GM23248 (cell line): ENCODE data around the gene MAGI1. TPM values are rescaled to one million over a fixed set of nuclear protein-coding genes. Genes with fewer than 3 reads are reported as not detected.
A peak's percentile ranks its signal among the peaks of the same experiment; 100 is the strongest.

ENCODE experiments used
- DNase-seq: peaks from one replicate; pipeline ENCODE4 v3.0.0-alpha.2; 2015
- H2AFZ ChIP-seq: fragments of 200-600 bp; sonication (generic); 2 replicates; pipeline ENCODE4 v1.6.1; 2016; ENCODE audit warnings: antibody characterized with exemption
- H3F3A ChIP-seq: fragments of 200-600 bp; sonication (generic); 2 replicates; pipeline ENCODE4 v1.6.1; 2016; ENCODE audit warnings: mild to moderate bottlenecking, antibody characterized with exemption, mixed run types; ENCODE audit not compliant: insufficient read depth
- H3K27ac ChIP-seq: fragments of 200-600 bp; sonication (generic); 2 replicates; pipeline ENCODE4 v1.5.1; 2016; ENCODE audit warnings: mild to moderate bottlenecking
- H3K27me3 ChIP-seq: fragments of 200-600 bp; sonication (generic); replicated peaks from 2 replicates; pipeline ENCODE4 v1.6.1; 2016; ENCODE audit warnings: mild to moderate bottlenecking; ENCODE audit not compliant: insufficient read depth
- H3K36me3 ChIP-seq: fragments of 200-600 bp; sonication (generic); 2 replicates; pipeline ENCODE4 v1.6.1; 2016; ENCODE audit warnings: low read depth, mild to moderate bottlenecking
- H3K4me1 ChIP-seq: fragments of 200-600 bp; sonication (generic); 2 replicates; pipeline ENCODE4 v1.6.1; 2016; ENCODE audit warnings: mild to moderate bottlenecking; ENCODE audit not compliant: insufficient read depth
- H3K4me2 ChIP-seq: fragments of 200-600 bp; sonication (generic); one replicate; pipeline ENCODE4 v1.6.1; 2016; ENCODE audit warnings: mild to moderate bottlenecking; ENCODE audit not compliant: unreplicated experiment
- H3K4me3 ChIP-seq: fragments of 200-600 bp; sonication (generic); 2 replicates; pipeline ENCODE4 v1.5.1; 2016; ENCODE audit warnings: mild to moderate bottlenecking
- H3K79me2 ChIP-seq: fragments of 200-600 bp; sonication (generic); 2 replicates; pipeline ENCODE4 v1.6.1; 2016; ENCODE audit warnings: mild to moderate bottlenecking; ENCODE audit not compliant: insufficient read depth
- H3K9ac ChIP-seq: fragments of 200-600 bp; sonication (generic); 2 replicates; pipeline ENCODE4 v1.6.1; 2016; ENCODE audit warnings: mild to moderate bottlenecking
- H3K9me2 ChIP-seq: fragments of 200-600 bp; sonication (generic); 2 replicates; pipeline ENCODE4 v1.6.1; 2016; ENCODE audit warnings: mixed run types, mild to moderate bottlenecking, moderate library complexity; ENCODE audit not compliant: insufficient read depth
- H3K9me3 ChIP-seq: fragments of 200-600 bp; sonication (generic); one replicate; pipeline ENCODE4 v1.6.1; 2017; ENCODE audit warnings: low read depth
- H4K20me1 ChIP-seq: fragments of 200-600 bp; sonication (generic); 2 replicates; pipeline ENCODE4 v1.6.0; 2016; ENCODE audit not compliant: insufficient read depth
- EZH2 ChIP-seq: fragments of 200-600 bp; sonication (generic); IDR thresholded peaks from 2 replicates; pipeline ENCODE4 v1.6.1; 2018; ENCODE audit warnings: antibody characterized with exemption, mild to moderate bottlenecking; ENCODE audit not compliant: insufficient read depth, poor library complexity, severe bottlenecking
- EZH2phosphoT487 ChIP-seq: fragments of 200-600 bp; sonication (generic); IDR thresholded peaks from 2 replicates; pipeline ENCODE4 v1.6.1; 2018; ENCODE audit warnings: antibody characterized with exemption, moderate library complexity, mild to moderate bottlenecking, low read depth; ENCODE audit not compliant: insufficient read depth
- WGBS, 2 experiments: methylation state at CpG; one replicate each; pipeline ENCODE4 v1.1.6; 2015 to 2017; ENCODE audit warnings: low lambda C conversion rate in 2 of 2, low coverage in 1 of 2; ENCODE audit errors: missing lambda C conversion rate in 2 of 2; 5-methylcytosine and 5-hydroxymethylcytosine counted together
- in situ Hi-C: fragments of 300-500 bp; cut with MboI; formaldehyde crosslinking; loops from 2 replicates; pipeline ENCODE4 v1.15.0; 2020
- polyA plus RNA-seq: library from polyadenylated mRNA; unstranded; fragments of >200 nt; fragmentation: Nextera tagmentation; extraction: Ambion mirVana; gene quantifications from 2 replicates; pipeline ENCODE4 v1.2.1, GENCODE V29; 2016
- total RNA-seq: library from RNA; depleted of rRNA; stranded (reverse); fragments of >200 nt; shearing (Covaris generic); gene quantifications from 2 replicates; pipeline ENCODE4 v1.2.3, GENCODE V29; 2014

The MAGI1 gene
- total and polyA plus RNA-seq, 2 experiments from 2014 or later = 7.3 to 13.8 TPM

- H3K9me2 ChIP-seq = no peaks in the 10 kb centered on the region
- peak; percentile 78 for DNase-seq
- no peaks in the 10 kb centered on the region for H3F3A ChIP-seq
- H3K9me3 ChIP-seq = no peaks in the 10 kb centered on the region
- peaks cover 27% of the 10 kb centered on the region for H3K4me1 ChIP-seq
- in situ Hi-C loops = no loop called here
- no peaks in the 10 kb centered on the region for H3K36me3 ChIP-seq
- TF ChIP-seq EZH2 = no peak
- no peak overlapping the region for H3K4me3 ChIP-seq
- WGBS, 2 experiments = 59 to 67% methylated on average over 4 of the region's 4 CpGs
- H3K79me2 ChIP-seq = peaks cover 80% of the 10 kb centered on the region
- no peak overlapping the region for H3K27ac ChIP-seq
- no peaks in the 10 kb centered on the region for H4K20me1 ChIP-seq
- no peaks in the 10 kb centered on the region for H3K27me3 ChIP-seq
- no peak overlapping the region for H3K4me2 ChIP-seq
- no peak overlapping the region for H3K9ac ChIP-seq
- H2AFZ ChIP-seq = no peak overlapping the region
Measured at GRCh38 chr3:65855370-65856100, 183.2 kb downstream of the MAGI1 start.

- no peak overlapping the region for H3K4me2 ChIP-seq
- in situ Hi-C loops = no loop called here
- H2AFZ ChIP-seq = no peak overlapping the region
- H4K20me1 ChIP-seq = no peaks in the 10 kb centered on the region
- no peak overlapping the region for H3K9ac ChIP-seq
- H3K4me3 ChIP-seq = no peak overlapping the region
- no peaks in the 10 kb centered on the region for H3K9me2 ChIP-seq
- H3K36me3 ChIP-seq = no peaks in the 10 kb centered on the region
- H3F3A ChIP-seq = no peaks in the 10 kb centered on the region
- H3K27ac ChIP-seq = no peak overlapping the region
- 50 to 57% methylated on average over 8 of the region's 8 CpGs for WGBS, 2 experiments
- H3K4me1 ChIP-seq = peaks cover 27% of the 10 kb centered on the region
- peak; percentile 57 for DNase-seq
- peaks cover 78% of the 10 kb centered on the region for H3K79me2 ChIP-seq
- H3K9me3 ChIP-seq = no peaks in the 10 kb centered on the region
- no peaks in the 10 kb centered on the region for H3K27me3 ChIP-seq
- TF ChIP-seq EZH2 (no peak), EZH2phosphoT487 (no peak)
Measured at GRCh38 chr3:65854606-65855304, 184.0 kb downstream of the MAGI1 start.

DNA sequence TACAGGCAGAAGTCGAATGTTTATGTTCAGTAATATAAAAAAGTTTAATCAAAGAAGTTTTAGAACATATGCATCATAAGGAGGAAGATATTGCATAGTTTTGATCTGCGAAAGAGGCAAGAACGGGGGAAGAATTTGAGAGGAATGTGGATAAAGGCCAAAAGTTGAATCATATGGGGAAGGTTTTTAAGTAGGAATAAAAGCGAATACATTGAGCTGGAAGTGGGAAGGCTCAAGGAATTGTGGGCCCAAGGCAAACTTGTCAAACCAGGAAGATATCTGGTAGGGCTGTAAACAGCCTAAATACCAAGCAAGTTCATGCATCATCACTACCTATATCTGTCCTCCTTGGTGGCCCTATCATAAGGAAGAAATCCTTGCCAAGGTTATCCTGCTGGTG, 186.9 kb downstream of the MAGI1 start:
- TF ChIP-seq EZH2 = no peak
- Histone ChIP-seq H3K27ac (no peak overlapping the region), H3K4me1 (peaks cover 27% of the 10 kb centered on the region), H2AFZ (no peak overlapping the region), H3K9ac (no peak overlapping the region), H3F3A (no peaks in the 10 kb centered on the region), H3K9me3 (no peaks in the 10 kb centered on the region), H3K27me3 (no peaks in the 10 kb centered on the region), H4K20me1 (no peaks in the 10 kb centered on the region; the same call in 1 of the 2 replicates), H3K4me2 (peak overlapping the region; percentile 1), H3K4me3 (no peak overlapping the region), H3K79me2 (peaks cover 79% of the 10 kb centered on the region), H3K36me3 (no peaks in the 10 kb centered on the region), H3K9me2 (no peaks in the 10 kb centered on the region)
- 61% methylated on average over 4 of the region's 4 CpGs for WGBS, 2 experiments
- in situ Hi-C loops = no loop called here
- DNase-seq = peak; percentile 56

DNA sequence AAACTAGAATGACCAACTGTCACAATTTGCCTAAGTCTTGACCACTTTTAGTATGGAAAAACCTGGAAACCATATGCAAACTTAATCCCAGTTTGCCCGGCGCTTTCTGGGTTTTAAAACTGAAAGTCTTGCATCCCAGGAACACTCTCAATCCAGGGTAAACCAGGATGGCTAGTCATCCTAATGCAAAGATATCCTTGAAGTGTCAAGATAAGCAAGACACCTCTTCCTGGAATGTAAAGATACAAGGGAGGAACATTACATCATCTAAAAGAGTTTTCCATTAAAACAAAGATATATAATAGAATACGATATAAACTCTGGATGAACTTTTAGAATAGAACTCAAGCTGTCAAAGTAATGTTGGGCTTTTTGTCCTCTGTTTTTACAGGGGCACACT, 188.5 kb downstream of the MAGI1 start:
- H3K36me3 ChIP-seq = no peaks in the 10 kb centered on the region
- H3K4me1 ChIP-seq = peaks cover 22% of the 10 kb centered on the region
- H3K27ac ChIP-seq = no peak overlapping the region
- DNase-seq = no peak
- H2AFZ ChIP-seq = no peak overlapping the region
- H3K9me3 ChIP-seq = no peaks in the 10 kb centered on the region
- H3K79me2 ChIP-seq = peaks cover 78% of the 10 kb centered on the region
- H3K4me2 ChIP-seq = no peak overlapping the region
- H3K9me2 ChIP-seq = no peaks in the 10 kb centered on the region
- in situ Hi-C loops = no loop called here
- no peak overlapping the region for H3K4me3 ChIP-seq
- H3F3A ChIP-seq = no peaks in the 10 kb centered on the region
- 95 to 98% methylated on average over 3 of the region's 3 CpGs for WGBS, 2 experiments
- H4K20me1 ChIP-seq = peaks cover 3% of the 10 kb centered on the region; the same call in 1 of the 2 replicates
- no peaks in the 10 kb centered on the region for H3K27me3 ChIP-seq
- TF ChIP-seq EZH2phosphoT487 (no peak), EZH2 (no peak)
- H3K9ac ChIP-seq = no peak overlapping the region
